H1 (cell line): ENCODE data around the gene GTF2E1. TPM values are rescaled to one million over a fixed set of nuclear protein-coding genes. Genes with fewer than 3 reads are reported as not detected.
A peak's percentile ranks its signal among the peaks of the same experiment; 100 is the strongest.

Experiments
- CTCF ChIA-PET: fragments of 300-600 bp; sonication (Branson Sonifier 250); formaldehyde crosslinking; loops from one replicate; lab custom pipeline; 2021; ENCODE audit not compliant: partially characterized antibody; lab: Charles Lee
- POLR2A ChIA-PET: fragments of 300-600 bp; sonication (Branson Sonifier 250); formaldehyde crosslinking; loops from one replicate; lab custom pipeline; 2021; ENCODE audit warnings: inconsistent platforms; ENCODE audit not compliant: partially characterized antibody; lab: Charles Lee
- DNase-seq, 2 experiments: peaks; one replicate each; pipeline versions ENCODE4 v3.0.0 to v3.0.0-alpha.2; 2010 to 2022; ENCODE audit warnings: low spot score in 2 of 2, low read depth in 1 of 2, mixed read lengths in 1 of 2
- FAIRE-seq: peaks from 2 replicates; lab custom pipeline; 2011; peaks lifted over from hg19 to GRCh38; lab: Jason Lieb, UNC
- H2AFZ ChIP-seq: 2 replicates; pipeline ENCODE4 v1.8.1; 2012; ENCODE audit warnings: low read length, inconsistent platforms
- H2AK5ac ChIP-seq: 2 replicates; pipeline ENCODE4 v1.6.1; 2013; ENCODE audit warnings: low read depth, low read length
- H2BK120ac ChIP-seq: replicated peaks from 2 replicates; pipeline ENCODE3; 2013; ENCODE audit warnings: low read depth, low read length, inconsistent platforms
- H2BK12ac ChIP-seq: 2 replicates; pipeline ENCODE4 v1.6.1; 2013; ENCODE audit warnings: low read depth, low read length
- H2BK15ac ChIP-seq: 2 replicates; pipeline ENCODE4 v1.6.1; 2013; ENCODE audit warnings: low read length
- H2BK20ac ChIP-seq: 2 replicates; pipeline ENCODE4 v1.6.1; 2013; ENCODE audit warnings: low read length
- H2BK5ac ChIP-seq: 2 replicates; pipeline ENCODE4 v1.6.1; 2013; ENCODE audit warnings: low read depth, low read length
- H3K14ac ChIP-seq: 2 replicates; pipeline ENCODE4 v1.6.1; 2013; ENCODE audit warnings: inconsistent platforms; ENCODE audit not compliant: insufficient read length
- H3K18ac ChIP-seq: 2 replicates; pipeline ENCODE4 v1.6.1; 2013; ENCODE audit warnings: low read length; ENCODE audit errors: extremely low read depth
- H3K23ac ChIP-seq: 2 replicates; pipeline ENCODE4 v1.6.1; 2013; ENCODE audit warnings: inconsistent platforms; ENCODE audit not compliant: insufficient read length
- H3K23me2 ChIP-seq: 2 replicates; pipeline ENCODE4 v1.6.1; 2013; ENCODE audit warnings: low read depth, low read length
- H3K27ac ChIP-seq: 2 replicates; pipeline ENCODE4 v1.6.1; 2011; ENCODE audit warnings: low read depth, low read length, inconsistent platforms
- H3K27me3 ChIP-seq, 4 experiments: replicated peaks in 1 of 4; 1 replicate in 1 of 4; 2 replicates in 3 of 4; pipeline versions ENCODE4 v1.6.1 to v1.8.1; 2011 to 2013; ENCODE audit warnings: low read length in 3 of 4, mild to moderate bottlenecking in 3 of 4, inconsistent platforms in 2 of 4, mixed read lengths in 2 of 4, moderate library complexity in 1 of 4; ENCODE audit not compliant: control insufficient read depth in 3 of 4, insufficient read depth in 3 of 4; ENCODE audit errors: extremely low read depth in 1 of 4
- H3K36me3 ChIP-seq, 4 experiments: 2 replicates each; pipeline versions ENCODE4 v1.6.1 to v1.8.1; 2011 to 2013; ENCODE audit warnings: mild to moderate bottlenecking in 4 of 4, low read length in 3 of 4, moderate library complexity in 2 of 4, control low read depth in 1 of 4, inconsistent platforms in 1 of 4; ENCODE audit not compliant: insufficient read depth in 4 of 4, control insufficient read depth in 2 of 4
- H3K4ac ChIP-seq: replicated peaks from 2 replicates; pipeline ENCODE3; 2013; ENCODE audit warnings: low read length, low read depth, mixed read lengths, inconsistent platforms; ENCODE audit not compliant: insufficient read length
- H3K4me1 ChIP-seq, 4 experiments: replicated peaks in 1 of 4; 1 replicate in 1 of 4; 2 replicates in 3 of 4; pipeline versions ENCODE4 v1.6.1 to v1.8.1; 2011 to 2013; ENCODE audit warnings: low read length in 3 of 4, inconsistent platforms in 2 of 4, mixed read lengths in 1 of 4; ENCODE audit not compliant: insufficient read depth in 4 of 4, control insufficient read depth in 3 of 4
- H3K4me2 ChIP-seq, 2 experiments: 2 replicates each; pipeline versions ENCODE4 v1.6.1 to v1.8.1; 2011 to 2013; ENCODE audit warnings: low read depth in 2 of 2, low read length in 2 of 2, control low read depth in 1 of 2, inconsistent platforms in 1 of 2, mild to moderate bottlenecking in 1 of 2; ENCODE audit not compliant: insufficient read depth in 1 of 2
- H3K4me3 ChIP-seq, 4 experiments: fragments of 200-600, 300-600 bp in 1 of 4; sonication (generic), shearing (Covaris generic), sonication (Bioruptor Twin) in 1 of 4; 2 replicates each; pipeline versions ENCODE4 v1.5.1 to v1.8.1; 2011 to 2016; ENCODE audit warnings: low read length in 4 of 4, low read depth in 3 of 4, control low read depth in 2 of 4, inconsistent platforms in 2 of 4, mild to moderate bottlenecking in 2 of 4, mixed read lengths in 1 of 4, moderate library complexity in 1 of 4; ENCODE audit not compliant: insufficient read depth in 2 of 4; ENCODE audit errors: extremely low read depth in 1 of 4
- H3K56ac ChIP-seq: replicated peaks from 2 replicates; pipeline ENCODE3; 2013; ENCODE audit warnings: low read depth, mild to moderate bottlenecking, mixed read lengths, low read length, inconsistent platforms; ENCODE audit not compliant: insufficient read length
- H3K79me1 ChIP-seq: 2 replicates; pipeline ENCODE4 v1.6.1; 2013; ENCODE audit warnings: low read depth, low read length, control low read depth
- H3K79me2 ChIP-seq, 2 experiments: 2 replicates each; pipeline versions ENCODE4 v1.6.1 to v1.8.1; 2012 to 2013; ENCODE audit warnings: low read length in 2 of 2, mild to moderate bottlenecking in 2 of 2, inconsistent platforms in 1 of 2; ENCODE audit not compliant: insufficient read depth in 2 of 2, control insufficient read depth in 1 of 2
- H3K9ac ChIP-seq, 4 experiments: replicated peaks in 1 of 4; 1 replicate in 1 of 4; 2 replicates in 3 of 4; pipeline versions ENCODE4 v1.6.1 to v1.8.1; 2011 to 2013; ENCODE audit warnings: low read depth in 3 of 4, low read length in 3 of 4, control low read depth in 2 of 4, mild to moderate bottlenecking in 2 of 4, moderate library complexity in 2 of 4, inconsistent platforms in 1 of 4; ENCODE audit errors: extremely low read depth in 1 of 4
- H3K9me3 ChIP-seq, 2 experiments: 2 replicates each; pipeline versions ENCODE4 v1.6.1 to v1.8.1; 2012 to 2013; ENCODE audit warnings: mild to moderate bottlenecking in 2 of 2, moderate library complexity in 2 of 2, control low read depth in 1 of 2, inconsistent platforms in 1 of 2, low read depth in 1 of 2, low read length in 1 of 2, mixed read lengths in 1 of 2; ENCODE audit not compliant: insufficient read depth in 2 of 2
- H4K20me1 ChIP-seq, 2 experiments: replicated peaks in 1 of 2; 2 replicates each; pipeline versions ENCODE3 to v1.8.1; 2011 to 2013; ENCODE audit warnings: inconsistent platforms in 2 of 2, low read length in 2 of 2, mild to moderate bottlenecking in 1 of 2; ENCODE audit not compliant: insufficient read depth in 2 of 2, control insufficient read depth in 1 of 2
- H4K5ac ChIP-seq: 2 replicates; pipeline ENCODE4 v1.6.1; 2013; ENCODE audit warnings: low read length, low read depth, mixed read lengths, inconsistent platforms; ENCODE audit not compliant: insufficient read length
- H4K8ac ChIP-seq: 2 replicates; pipeline ENCODE4 v1.8.0; 2013; ENCODE audit warnings: mild to moderate bottlenecking, moderate library complexity, low read length, inconsistent platforms; ENCODE audit not compliant: insufficient read depth; ENCODE audit errors: extremely low read depth
- H4K91ac ChIP-seq: replicated peaks from 2 replicates; pipeline ENCODE3; 2013; ENCODE audit warnings: low read length, mixed read lengths, inconsistent platforms; ENCODE audit not compliant: insufficient read length
- CHD2 ChIP-seq: IDR thresholded peaks from 2 replicates; pipeline ENCODE4 v1.6.1; 2012; ENCODE audit warnings: low read length, improper control_type of control experiment
- SAP30 ChIP-seq: fragments of 300-600 bp; sonication (generic); IDR thresholded peaks from 2 replicates; pipeline ENCODE4 v1.7.1; 2012; ENCODE audit warnings: low read length, moderate library complexity, mild to moderate bottlenecking, inconsistent platforms; ENCODE audit not compliant: insufficient read depth, insufficient replicate concordance
- SIRT6 ChIP-seq: IDR thresholded peaks from one replicate; pipeline ENCODE4 v1.7.1; 2012; ENCODE audit warnings: low read length, inconsistent platforms
- TBP ChIP-seq: IDR thresholded peaks from 2 replicates; pipeline ENCODE4 v1.6.1; 2011; ENCODE audit warnings: low read depth, low read length, improper control_type of control experiment
- WGBS, 2 experiments: shearing (Covaris generic) in 1 of 2; methylation state at CpG; one replicate each; pipeline versions ENCODE4 v1.1.6 to v1.1.7; 2013 to 2015; ENCODE audit warnings: low lambda C conversion rate in 2 of 2, mixed read lengths in 2 of 2, inconsistent platforms in 1 of 2, low coverage in 1 of 2, missing lambda C conversion rate in 1 of 2; ENCODE audit not compliant: insufficient replicate concordance in 2 of 2, insufficient coverage in 1 of 2, insufficient read length in 1 of 2; ENCODE audit errors: extremely low coverage in 1 of 2, missing lambda C conversion rate in 1 of 2; 5-methylcytosine and 5-hydroxymethylcytosine counted together
- polyA plus RNA-seq, 7 experiments: library from polyadenylated mRNA; depleted of rRNA in 3 of 7; stranded (reverse) in 5 of 7; unstranded in 2 of 7; fragments of >200 nt in 5 of 7; fragments of 200-250 nt in 2 of 7; gene quantifications; 1 replicate in 5 of 7; 2 replicates in 1 of 7; 4 replicates in 1 of 7; pipeline versions ENCODE4 v1.2.1 to v1.2.3, GENCODE V29; 2011 to 2013; ENCODE audit warnings: missing spikeins in 2 of 7, mixed read lengths in 2 of 7
- total RNA-seq: library from RNA; stranded (reverse); fragmentation: NEBNext Ultra II Directional; extraction: Animal tissue kit (Norgen Biotek cat#: 25700); gene quantifications from 2 replicates; pipeline ENCODE4 v1.2.1, GENCODE V29; 2021

The GTF2E1 gene
- total and polyA plus RNA-seq, 2 of the 8 experiments (the other 6 are each of a cell fraction or from before 2014, with no cell fraction given), result 37.4 to 73.3 TPM

GRCh38 chr3:120772081-120772480 is 29.5 kb downstream of the GTF2E1 start:
- peaks cover 0 to 9% (median 0%) of the 10 kb centered on the region in 4 experiments; a peak in 3 of 7 replicates for H3K4me1 ChIP-seq
- no peak overlapping the region for H2BK12ac ChIP-seq
- H3K14ac ChIP-seq, result no peak overlapping the region
- no peaks in the 10 kb centered on the region for H3K27me3 ChIP-seq
- H2BK20ac ChIP-seq, result no peak overlapping the region
- H2BK5ac ChIP-seq, result no peak overlapping the region
- H3K4me2 ChIP-seq, result peak overlapping the region in 1 of 2 experiments; percentile 5; a peak in 1 of 4 replicates
- H3K27ac ChIP-seq, result no peak overlapping the region
- H3K23ac ChIP-seq, result no peak overlapping the region
- CTCF ChIA-PET, result interaction anchor here (0.7 to 2.8 kb wide), 4 partner anchors 8 to 211 kb away, joined by 3 to 7 read pairs (median 3); no protein-coding TSS in a partner anchor
- H3K4ac ChIP-seq, result no peak overlapping the region
- no peak overlapping the region for H2BK15ac ChIP-seq
- H4K5ac ChIP-seq, result no peak overlapping the region
- no peak overlapping the region for H4K91ac ChIP-seq
- H2BK120ac ChIP-seq, result no peak overlapping the region
- DNase-seq (no peak), FAIRE-seq (no peak)
- H4K8ac ChIP-seq, result no peak overlapping the region
- POLR2A ChIA-PET, result interaction anchor here (1.1 kb wide), 1 partner anchor 35 kb away, joined by 4 read pairs; no protein-coding TSS in a partner anchor
- H3K79me1 ChIP-seq, result peaks cover 2% of the 10 kb centered on the region; the same call in 1 of the 2 replicates
- peaks cover 0 to 3% of the 10 kb centered on the region in 2 experiments for H4K20me1 ChIP-seq
- H3K56ac ChIP-seq, result no peak overlapping the region
- H3K23me2 ChIP-seq, result no peaks in the 10 kb centered on the region
- H3K9me3 ChIP-seq, result no peaks in the 10 kb centered on the region
- peaks cover 0 to 29% (median 10%) of the 10 kb centered on the region in 4 experiments; a peak in 4 of 8 replicates for H3K36me3 ChIP-seq
- peaks cover 0 to 53% of the 10 kb centered on the region in 2 experiments; a peak in 2 of 4 replicates for H3K79me2 ChIP-seq
- WGBS, 2 experiments, result 64% methylated on average over 2 of the region's 2 CpGs; no CpG with 5 or more reads in 1 of the 2 experiments
- no peak overlapping the region for H2AFZ ChIP-seq
- no peak overlapping the region for H3K9ac ChIP-seq
- no peak overlapping the region for H3K18ac ChIP-seq
- no peak overlapping the region for H3K4me3 ChIP-seq
- no peak overlapping the region for H2AK5ac ChIP-seq
- no peak for TF ChIP-seq SAP30
- TF ChIP-seq TBP, result no peak
- TF ChIP-seq CHD2, result no peak
- no peak for TF ChIP-seq SIRT6
